Tibial nerve (tissue), 4 donors: ENCODE data around the gene DAPP1.

ENCODE experiments used
- EP300 ChIP-seq, 2 donors: sonication (generic); formaldehyde crosslinking; IDR thresholded peaks; one replicate each; pipeline ENCODE4 v1.6.1; 2017; ENCODE audit warnings: antibody characterized with exemption in 2 of 2, mild to moderate bottlenecking in 1 of 2
- POLR2A ChIP-seq, 2 donors: fragments of 450-650 bp; IDR thresholded peaks; one replicate each; pipeline ENCODE4 v1.6.1; 2017; ENCODE audit warnings: antibody characterized with exemption in 2 of 2, mild to moderate bottlenecking in 2 of 2, moderate library complexity in 2 of 2
- TF ChIP-seq, protein P1 (sequence below), 5 experiments: fragments of 200-600 bp in 3 of 5; fragments of 450-650 bp in 2 of 5; sonication (generic) in 3 of 5; IDR thresholded peaks; one replicate each; pipeline ENCODE4 v1.5.1; 2016 to 2019; ENCODE audit warnings: antibody characterized with exemption in 5 of 5, mild to moderate bottlenecking in 3 of 5, moderate library complexity in 2 of 5

- TF ChIP-seq, protein P1, sequence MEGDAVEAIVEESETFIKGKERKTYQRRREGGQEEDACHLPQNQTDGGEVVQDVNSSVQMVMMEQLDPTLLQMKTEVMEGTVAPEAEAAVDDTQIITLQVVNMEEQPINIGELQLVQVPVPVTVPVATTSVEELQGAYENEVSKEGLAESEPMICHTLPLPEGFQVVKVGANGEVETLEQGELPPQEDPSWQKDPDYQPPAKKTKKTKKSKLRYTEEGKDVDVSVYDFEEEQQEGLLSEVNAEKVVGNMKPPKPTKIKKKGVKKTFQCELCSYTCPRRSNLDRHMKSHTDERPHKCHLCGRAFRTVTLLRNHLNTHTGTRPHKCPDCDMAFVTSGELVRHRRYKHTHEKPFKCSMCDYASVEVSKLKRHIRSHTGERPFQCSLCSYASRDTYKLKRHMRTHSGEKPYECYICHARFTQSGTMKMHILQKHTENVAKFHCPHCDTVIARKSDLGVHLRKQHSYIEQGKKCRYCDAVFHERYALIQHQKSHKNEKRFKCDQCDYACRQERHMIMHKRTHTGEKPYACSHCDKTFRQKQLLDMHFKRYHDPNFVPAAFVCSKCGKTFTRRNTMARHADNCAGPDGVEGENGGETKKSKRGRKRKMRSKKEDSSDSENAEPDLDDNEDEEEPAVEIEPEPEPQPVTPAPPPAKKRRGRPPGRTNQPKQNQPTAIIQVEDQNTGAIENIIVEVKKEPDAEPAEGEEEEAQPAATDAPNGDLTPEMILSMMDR (IDR thresholded peaks at IDR 0.05) = no peak
- TF ChIP-seq EP300 (IDR thresholded peaks at IDR 0.05) (no peak), POLR2A (IDR thresholded peaks at IDR 0.05) (no peak)
Measured at GRCh38 chr4:99853190-99853589, 36.6 kb downstream of the DAPP1 start.
